WTC11 (cell line): ENCODE measurements around the gene PNPLA6. TPM values are rescaled to one million over a fixed set of nuclear protein-coding genes. Genes with fewer than 3 reads are reported as not detected.

ENCODE experiments used
- ATAC-seq: fragments of 200-7000 bp; cut with Tn5 transposase; 2 replicates; pipeline ENCODE4 v1.10.0; 2021; ENCODE audit warnings: mild to moderate bottlenecking, moderate library complexity
- CTCF ChIA-PET: fragments of 300-600 bp; sonication (Branson Sonifier 250); formaldehyde crosslinking; loops from one replicate; lab custom pipeline; 2021; ENCODE audit warnings: antibody characterized with exemption; lab: Charles Lee
- POLR2A ChIA-PET: fragments of 350-600 bp; sonication (Branson Sonifier 250); formaldehyde crosslinking; loops from one replicate; lab custom pipeline; 2021; ENCODE audit warnings: antibody characterized with exemption; lab: Charles Lee
- DNase-seq: peaks from one replicate; pipeline ENCODE4 v3.0.0; 2021; ENCODE audit warnings: low spot score
- H3K27ac Mint-ChIP-seq: 2 replicates; pipeline ENCODE4 v1.8.0; 2021; ENCODE audit warnings: mixed read lengths
- H3K27me3 Mint-ChIP-seq: 2 replicates; pipeline ENCODE4 v1.8.0; 2021; ENCODE audit warnings: low read depth, mild to moderate bottlenecking, moderate library complexity, mixed read lengths
- H3K36me3 Mint-ChIP-seq: 2 replicates; pipeline ENCODE4 v1.8.0; 2021; ENCODE audit warnings: mixed read lengths
- H3K4me1 Mint-ChIP-seq: 2 replicates; pipeline ENCODE4 v1.8.0; 2022; ENCODE audit warnings: mixed read lengths
- H3K4me3 Mint-ChIP-seq: 2 replicates; pipeline ENCODE4 v1.8.0; 2021; ENCODE audit warnings: mild to moderate bottlenecking, moderate library complexity, mixed read lengths
- H3K9me3 Mint-ChIP-seq: 2 replicates; pipeline ENCODE4 v1.8.0; 2021; ENCODE audit warnings: mixed read lengths
- ATF1 ChIP-seq: sonication (generic); formaldehyde crosslinking; IDR thresholded peaks from 2 replicates; pipeline ENCODE4 v1.8.1; 2023; ENCODE audit warnings: mild to moderate bottlenecking, moderate library complexity, missing genetic modification reagents
- FOXK1 ChIP-seq: sonication (generic); formaldehyde crosslinking; IDR thresholded peaks from 2 replicates; pipeline ENCODE4 v1.8.0; 2022; ENCODE audit warnings: mild to moderate bottlenecking, moderate library complexity, missing genetic modification reagents
- GRHL2 ChIP-seq: fragments of 250-450 bp; sonication (Bioruptor Pico); IDR thresholded peaks from 2 replicates; pipeline ENCODE4 v1.8.0; 2022; ENCODE audit warnings: mild to moderate bottlenecking, moderate library complexity; ENCODE audit not compliant: insufficient replicate concordance, severe bottlenecking
- HMGA2 ChIP-seq: fragments of 250-450 bp; sonication (Bioruptor Pico); IDR thresholded peaks from 2 replicates; pipeline ENCODE4 v1.4.0; 2021; ENCODE audit warnings: mild to moderate bottlenecking, moderate library complexity
- NFATC4 ChIP-seq: fragments of 250-450 bp; sonication (Bioruptor Pico); IDR thresholded peaks from 2 replicates; pipeline ENCODE4 v1.9.0; 2021; ENCODE audit warnings: mild to moderate bottlenecking
- NR1H2 ChIP-seq: sonication (generic); formaldehyde crosslinking; IDR thresholded peaks from 2 replicates; pipeline ENCODE4 v1.9.0; 2021; ENCODE audit warnings: mild to moderate bottlenecking, moderate library complexity, missing genetic modification reagents
- RELA ChIP-seq: sonication (generic); formaldehyde crosslinking; IDR thresholded peaks from 2 replicates; pipeline ENCODE4 v1.8.1; 2022; ENCODE audit warnings: missing genetic modification reagents, mild to moderate bottlenecking, borderline replicate concordance
- SMAD3 ChIP-seq: sonication (generic); formaldehyde crosslinking; IDR thresholded peaks from 2 replicates; pipeline ENCODE4 v1.8.0; 2022; ENCODE audit warnings: missing genetic modification reagents, mild to moderate bottlenecking, borderline replicate concordance
- TCF7 ChIP-seq: sonication (generic); formaldehyde crosslinking; IDR thresholded peaks from 2 replicates; pipeline ENCODE4 v1.8.0; 2022; ENCODE audit warnings: mild to moderate bottlenecking, low read depth, missing genetic modification reagents, moderate library complexity
- ZNF219 ChIP-seq: sonication (generic); formaldehyde crosslinking; IDR thresholded peaks from 2 replicates; pipeline ENCODE4 v1.8.0; 2023; ENCODE audit warnings: missing genetic modification reagents, mild to moderate bottlenecking, borderline replicate concordance
- ZNF232 ChIP-seq: sonication (generic); formaldehyde crosslinking; IDR thresholded peaks from 2 replicates; pipeline ENCODE4 v1.8.0; 2022; ENCODE audit warnings: mild to moderate bottlenecking, missing genetic modification reagents
- total RNA-seq: library from RNA; stranded (reverse); gene quantifications from 3 replicates; pipeline ENCODE4 v1.2.3, GENCODE V29; 2021
- TF ChIP-seq, protein P1 (sequence below): sonication (generic); formaldehyde crosslinking; IDR thresholded peaks from 2 replicates; pipeline ENCODE4 v1.8.1; 2023; ENCODE audit warnings: mild to moderate bottlenecking, missing genetic modification reagents, borderline replicate concordance
- TF ChIP-seq, protein P2 (sequence below): sonication (generic); formaldehyde crosslinking; IDR thresholded peaks from 2 replicates; pipeline ENCODE4 v1.8.0; 2022; ENCODE audit warnings: mild to moderate bottlenecking, missing genetic modification reagents
- TF ChIP-seq, protein P3 (sequence below): fragments of 250-450 bp; sonication (Bioruptor Pico); IDR thresholded peaks from 2 replicates; pipeline ENCODE4 v1.9.0; 2021; ENCODE audit warnings: mild to moderate bottlenecking
- TF ChIP-seq, protein P4 (sequence below): fragments of 250-450 bp; sonication (Bioruptor Pico); IDR thresholded peaks from 2 replicates; pipeline ENCODE4 v1.9.0; 2021; ENCODE audit warnings: mild to moderate bottlenecking, borderline replicate concordance
- TF ChIP-seq, protein P5 (sequence below): fragments of 200-600 bp; IDR thresholded peaks from 2 replicates; pipeline ENCODE4 v1.8.0; 2022; ENCODE audit warnings: antibody characterized with exemption
- TF ChIP-seq, protein P6 (sequence below): sonication (generic); formaldehyde crosslinking; IDR thresholded peaks from 2 replicates; pipeline ENCODE4 v1.8.1; 2022; ENCODE audit warnings: low read depth, mild to moderate bottlenecking, moderate library complexity, missing genetic modification reagents, borderline replicate concordance

PNPLA6 gene
- total RNA-seq, 1 experiment from 2014 or later: 149 TPM

DNA sequence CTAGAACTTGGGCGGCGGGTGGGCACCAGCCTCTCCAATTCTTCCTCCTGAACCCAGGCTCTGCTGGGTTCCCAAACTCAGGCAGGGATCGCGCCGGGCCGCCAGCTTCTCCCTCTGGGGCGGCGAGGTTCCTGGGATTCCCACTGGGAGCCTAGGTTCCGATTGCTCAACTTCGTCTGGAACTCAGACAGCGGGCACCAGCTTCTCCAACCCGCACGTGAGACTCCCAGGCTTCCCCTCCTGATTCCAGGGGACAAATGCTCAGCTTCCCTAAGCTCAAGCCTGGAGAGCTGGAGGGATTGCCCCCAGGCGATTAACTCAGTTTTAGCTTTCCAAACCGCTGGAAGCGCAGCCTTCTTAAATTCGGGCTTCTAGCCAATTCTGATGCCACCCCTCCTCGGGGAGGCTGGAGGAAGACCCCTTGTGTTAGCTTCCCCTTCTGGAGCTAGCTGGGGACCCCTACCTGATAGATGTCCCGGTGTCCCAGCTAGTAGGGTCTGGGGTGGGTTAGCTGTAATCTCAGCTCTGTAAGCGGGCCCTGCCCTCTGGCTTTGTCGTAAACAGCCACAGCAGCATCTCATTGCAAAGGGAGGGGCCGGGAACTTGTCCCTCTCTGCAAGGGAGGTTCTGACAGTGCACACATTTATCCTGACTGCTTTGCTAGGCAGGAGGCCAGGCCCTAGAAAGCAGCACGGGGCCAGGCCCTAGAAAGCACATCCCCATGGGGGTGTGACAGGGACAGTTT lies 12.4 kb upstream of the PNPLA6 start:
- TF ChIP-seq NFATC4 (CRISPR knock-in tag) (no peak), HMGA2 (CRISPR knock-in tag) (no peak), SMAD3 (CRISPR knock-in tag) (no peak)
- Mint-ChIP-seq H3K9me3 (no peaks in the 10 kb centered on the region), H3K27ac (no peak overlapping the region), H3K4me3 (peak overlapping the region; percentile 72), H3K36me3 (no peaks in the 10 kb centered on the region), H3K4me1 (peaks cover 9% of the 10 kb centered on the region; the same call in 1 of the 2 replicates), H3K27me3 (no peaks in the 10 kb centered on the region; the same call in 1 of the 2 replicates)
- no peak for ATAC-seq
- no peak for DNase-seq
- POLR2A ChIA-PET: interaction anchor here (0.6 to 2.0 kb wide), 7 partner anchors 9 to 29 kb away, joined by 3 to 16 read pairs (median 4); partner anchors contain the start of gene PNPLA6
- CTCF ChIA-PET: interaction anchor here (0.6 to 2.6 kb wide), 14 partner anchors 9 to 421 kb away, joined by 3 to 12 read pairs (median 6); partner anchors contain the start of genes PNPLA6 and TRAPPC5

DNA sequence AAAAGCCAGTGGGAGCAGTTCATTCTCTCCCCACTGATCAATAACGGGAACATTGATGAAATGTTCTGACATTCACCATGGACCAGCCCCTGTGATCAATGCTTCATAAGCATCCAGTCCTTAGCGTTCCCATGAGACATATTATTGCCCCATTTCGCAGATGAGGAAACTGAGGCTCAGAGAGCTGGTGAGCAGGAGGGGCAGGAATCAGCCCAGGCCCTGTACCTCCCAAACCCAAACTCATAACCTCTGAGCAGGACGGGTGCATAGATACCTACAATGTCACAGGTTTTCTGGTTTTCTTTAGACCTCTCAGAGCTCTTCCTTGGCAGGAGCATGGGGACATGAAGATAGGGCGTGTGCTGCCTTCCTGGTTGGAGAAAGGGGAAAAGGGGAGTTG lies 11.0 kb upstream of the PNPLA6 start:
- no peaks in the 10 kb centered on the region; the same call in 1 of the 2 replicates for H3K36me3 Mint-ChIP-seq
- POLR2A ChIA-PET: no interaction called here
- peaks cover 9% of the 10 kb centered on the region; the same call in 1 of the 2 replicates for H3K4me1 Mint-ChIP-seq
- no peak for TF ChIP-seq GRHL2
- TF ChIP-seq, protein P1, sequence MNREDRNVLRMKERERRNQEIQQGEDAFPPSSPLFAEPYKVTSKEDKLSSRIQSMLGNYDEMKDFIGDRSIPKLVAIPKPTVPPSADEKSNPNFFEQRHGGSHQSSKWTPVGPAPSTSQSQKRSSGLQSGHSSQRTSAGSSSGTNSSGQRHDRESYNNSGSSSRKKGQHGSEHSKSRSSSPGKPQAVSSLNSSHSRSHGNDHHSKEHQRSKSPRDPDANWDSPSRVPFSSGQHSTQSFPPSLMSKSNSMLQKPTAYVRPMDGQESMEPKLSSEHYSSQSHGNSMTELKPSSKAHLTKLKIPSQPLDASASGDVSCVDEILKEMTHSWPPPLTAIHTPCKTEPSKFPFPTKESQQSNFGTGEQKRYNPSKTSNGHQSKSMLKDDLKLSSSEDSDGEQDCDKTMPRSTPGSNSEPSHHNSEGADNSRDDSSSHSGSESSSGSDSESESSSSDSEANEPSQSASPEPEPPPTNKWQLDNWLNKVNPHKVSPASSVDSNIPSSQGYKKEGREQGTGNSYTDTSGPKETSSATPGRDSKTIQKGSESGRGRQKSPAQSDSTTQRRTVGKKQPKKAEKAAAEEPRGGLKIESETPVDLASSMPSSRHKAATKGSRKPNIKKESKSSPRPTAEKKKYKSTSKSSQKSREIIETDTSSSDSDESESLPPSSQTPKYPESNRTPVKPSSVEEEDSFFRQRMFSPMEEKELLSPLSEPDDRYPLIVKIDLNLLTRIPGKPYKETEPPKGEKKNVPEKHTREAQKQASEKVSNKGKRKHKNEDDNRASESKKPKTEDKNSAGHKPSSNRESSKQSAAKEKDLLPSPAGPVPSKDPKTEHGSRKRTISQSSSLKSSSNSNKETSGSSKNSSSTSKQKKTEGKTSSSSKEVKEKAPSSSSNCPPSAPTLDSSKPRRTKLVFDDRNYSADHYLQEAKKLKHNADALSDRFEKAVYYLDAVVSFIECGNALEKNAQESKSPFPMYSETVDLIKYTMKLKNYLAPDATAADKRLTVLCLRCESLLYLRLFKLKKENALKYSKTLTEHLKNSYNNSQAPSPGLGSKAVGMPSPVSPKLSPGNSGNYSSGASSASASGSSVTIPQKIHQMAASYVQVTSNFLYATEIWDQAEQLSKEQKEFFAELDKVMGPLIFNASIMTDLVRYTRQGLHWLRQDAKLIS (CRISPR knock-in tag): no peak
- ATAC-seq (no peak), DNase-seq (no peak)
- H3K27ac Mint-ChIP-seq: no peak overlapping the region
- CTCF ChIA-PET: no interaction called here
- no peaks in the 10 kb centered on the region for H3K9me3 Mint-ChIP-seq
- H3K27me3 Mint-ChIP-seq: no peaks in the 10 kb centered on the region; the same call in 1 of the 2 replicates
- no peak overlapping the region for H3K4me3 Mint-ChIP-seq

DNA sequence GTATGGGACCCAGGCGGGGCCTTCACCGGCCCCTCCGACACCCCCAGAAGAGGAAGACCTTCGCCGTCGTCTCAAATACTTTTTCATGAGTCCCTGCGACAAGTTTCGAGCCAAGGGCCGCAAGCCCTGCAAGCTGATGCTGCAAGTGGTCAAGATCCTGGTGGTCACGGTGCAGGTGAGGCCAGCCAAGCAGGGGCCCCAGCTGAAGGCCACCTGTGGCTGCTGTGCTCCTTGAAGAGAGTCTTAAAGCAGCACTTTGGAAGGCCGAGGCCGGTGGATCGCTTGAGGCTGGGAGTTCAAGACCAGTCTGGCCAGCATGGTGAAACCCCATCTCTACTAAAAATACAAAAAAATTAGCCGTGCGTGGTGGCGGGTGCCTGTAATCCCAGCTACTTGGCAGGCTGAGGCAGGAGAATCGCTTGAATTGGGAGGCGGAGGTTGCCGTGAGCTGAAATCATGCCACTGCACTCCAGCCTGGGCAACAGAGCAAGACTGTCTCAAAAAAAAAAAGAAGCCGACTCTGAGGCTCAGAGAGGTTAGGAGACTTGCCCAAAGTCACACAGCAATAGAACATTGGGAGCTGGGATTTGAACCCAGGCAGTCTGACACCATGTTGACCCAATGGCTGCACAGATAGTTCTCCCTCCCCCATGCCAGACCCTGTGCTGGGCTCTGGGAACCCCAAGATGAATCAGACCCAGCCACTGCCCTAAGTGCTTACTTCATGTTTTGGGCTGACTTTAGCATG lies 10.4 kb upstream of the PNPLA6 start:
- CTCF ChIA-PET: no interaction called here
- POLR2A ChIA-PET: no interaction called here
- no peaks in the 10 kb centered on the region; the same call in 1 of the 2 replicates for H3K27me3 Mint-ChIP-seq
- H3K4me3 Mint-ChIP-seq: no peak overlapping the region
- DNase-seq: no peak
- no peak overlapping the region for H3K27ac Mint-ChIP-seq
- ATAC-seq: no peak
- H3K36me3 Mint-ChIP-seq: peaks cover under 1% of the 10 kb centered on the region; the same call in 1 of the 2 replicates
- H3K9me3 Mint-ChIP-seq: no peaks in the 10 kb centered on the region
- H3K4me1 Mint-ChIP-seq: peaks cover 9% of the 10 kb centered on the region; the same call in 1 of the 2 replicates
- TF ChIP-seq RELA (no peak), ZNF219 (CRISPR knock-in tag) (no peak), ZNF232 (CRISPR knock-in tag) (no peak), NR1H2 (CRISPR knock-in tag) (no peak), SMAD3 (CRISPR knock-in tag) (no peak), FOXK1 (CRISPR knock-in tag) (no peak), ATF1 (CRISPR knock-in tag) (no peak), TCF7 (CRISPR knock-in tag) (no peak)
- TF ChIP-seq, protein P2, sequence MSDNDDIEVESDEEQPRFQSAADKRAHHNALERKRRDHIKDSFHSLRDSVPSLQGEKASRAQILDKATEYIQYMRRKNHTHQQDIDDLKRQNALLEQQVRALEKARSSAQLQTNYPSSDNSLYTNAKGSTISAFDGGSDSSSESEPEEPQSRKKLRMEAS (CRISPR knock-in tag): no peak
- TF ChIP-seq, protein P3, sequence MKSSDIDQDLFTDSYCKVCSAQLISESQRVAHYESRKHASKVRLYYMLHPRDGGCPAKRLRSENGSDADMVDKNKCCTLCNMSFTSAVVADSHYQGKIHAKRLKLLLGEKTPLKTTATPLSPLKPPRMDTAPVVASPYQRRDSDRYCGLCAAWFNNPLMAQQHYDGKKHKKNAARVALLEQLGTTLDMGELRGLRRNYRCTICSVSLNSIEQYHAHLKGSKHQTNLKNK: no peak
- TF ChIP-seq, protein P4, sequence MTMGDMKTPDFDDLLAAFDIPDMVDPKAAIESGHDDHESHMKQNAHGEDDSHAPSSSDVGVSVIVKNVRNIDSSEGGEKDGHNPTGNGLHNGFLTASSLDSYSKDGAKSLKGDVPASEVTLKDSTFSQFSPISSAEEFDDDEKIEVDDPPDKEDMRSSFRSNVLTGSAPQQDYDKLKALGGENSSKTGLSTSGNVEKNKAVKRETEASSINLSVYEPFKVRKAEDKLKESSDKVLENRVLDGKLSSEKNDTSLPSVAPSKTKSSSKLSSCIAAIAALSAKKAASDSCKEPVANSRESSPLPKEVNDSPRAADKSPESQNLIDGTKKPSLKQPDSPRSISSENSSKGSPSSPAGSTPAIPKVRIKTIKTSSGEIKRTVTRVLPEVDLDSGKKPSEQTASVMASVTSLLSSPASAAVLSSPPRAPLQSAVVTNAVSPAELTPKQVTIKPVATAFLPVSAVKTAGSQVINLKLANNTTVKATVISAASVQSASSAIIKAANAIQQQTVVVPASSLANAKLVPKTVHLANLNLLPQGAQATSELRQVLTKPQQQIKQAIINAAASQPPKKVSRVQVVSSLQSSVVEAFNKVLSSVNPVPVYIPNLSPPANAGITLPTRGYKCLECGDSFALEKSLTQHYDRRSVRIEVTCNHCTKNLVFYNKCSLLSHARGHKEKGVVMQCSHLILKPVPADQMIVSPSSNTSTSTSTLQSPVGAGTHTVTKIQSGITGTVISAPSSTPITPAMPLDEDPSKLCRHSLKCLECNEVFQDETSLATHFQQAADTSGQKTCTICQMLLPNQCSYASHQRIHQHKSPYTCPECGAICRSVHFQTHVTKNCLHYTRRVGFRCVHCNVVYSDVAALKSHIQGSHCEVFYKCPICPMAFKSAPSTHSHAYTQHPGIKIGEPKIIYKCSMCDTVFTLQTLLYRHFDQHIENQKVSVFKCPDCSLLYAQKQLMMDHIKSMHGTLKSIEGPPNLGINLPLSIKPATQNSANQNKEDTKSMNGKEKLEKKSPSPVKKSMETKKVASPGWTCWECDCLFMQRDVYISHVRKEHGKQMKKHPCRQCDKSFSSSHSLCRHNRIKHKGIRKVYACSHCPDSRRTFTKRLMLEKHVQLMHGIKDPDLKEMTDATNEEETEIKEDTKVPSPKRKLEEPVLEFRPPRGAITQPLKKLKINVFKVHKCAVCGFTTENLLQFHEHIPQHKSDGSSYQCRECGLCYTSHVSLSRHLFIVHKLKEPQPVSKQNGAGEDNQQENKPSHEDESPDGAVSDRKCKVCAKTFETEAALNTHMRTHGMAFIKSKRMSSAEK (CRISPR knock-in tag): no peak
- TF ChIP-seq, protein P5, sequence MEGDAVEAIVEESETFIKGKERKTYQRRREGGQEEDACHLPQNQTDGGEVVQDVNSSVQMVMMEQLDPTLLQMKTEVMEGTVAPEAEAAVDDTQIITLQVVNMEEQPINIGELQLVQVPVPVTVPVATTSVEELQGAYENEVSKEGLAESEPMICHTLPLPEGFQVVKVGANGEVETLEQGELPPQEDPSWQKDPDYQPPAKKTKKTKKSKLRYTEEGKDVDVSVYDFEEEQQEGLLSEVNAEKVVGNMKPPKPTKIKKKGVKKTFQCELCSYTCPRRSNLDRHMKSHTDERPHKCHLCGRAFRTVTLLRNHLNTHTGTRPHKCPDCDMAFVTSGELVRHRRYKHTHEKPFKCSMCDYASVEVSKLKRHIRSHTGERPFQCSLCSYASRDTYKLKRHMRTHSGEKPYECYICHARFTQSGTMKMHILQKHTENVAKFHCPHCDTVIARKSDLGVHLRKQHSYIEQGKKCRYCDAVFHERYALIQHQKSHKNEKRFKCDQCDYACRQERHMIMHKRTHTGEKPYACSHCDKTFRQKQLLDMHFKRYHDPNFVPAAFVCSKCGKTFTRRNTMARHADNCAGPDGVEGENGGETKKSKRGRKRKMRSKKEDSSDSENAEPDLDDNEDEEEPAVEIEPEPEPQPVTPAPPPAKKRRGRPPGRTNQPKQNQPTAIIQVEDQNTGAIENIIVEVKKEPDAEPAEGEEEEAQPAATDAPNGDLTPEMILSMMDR: no peak
- TF ChIP-seq, protein P6, sequence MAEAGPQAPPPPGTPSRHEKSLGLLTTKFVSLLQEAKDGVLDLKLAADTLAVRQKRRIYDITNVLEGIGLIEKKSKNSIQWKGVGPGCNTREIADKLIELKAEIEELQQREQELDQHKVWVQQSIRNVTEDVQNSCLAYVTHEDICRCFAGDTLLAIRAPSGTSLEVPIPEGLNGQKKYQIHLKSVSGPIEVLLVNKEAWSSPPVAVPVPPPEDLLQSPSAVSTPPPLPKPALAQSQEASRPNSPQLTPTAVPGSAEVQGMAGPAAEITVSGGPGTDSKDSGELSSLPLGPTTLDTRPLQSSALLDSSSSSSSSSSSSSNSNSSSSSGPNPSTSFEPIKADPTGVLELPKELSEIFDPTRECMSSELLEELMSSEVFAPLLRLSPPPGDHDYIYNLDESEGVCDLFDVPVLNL (CRISPR knock-in tag): no peak
